GM13977 (cell line): ENCODE data around the gene LPAR4.

Source experiments
- DNase-seq: peaks from one replicate; pipeline ENCODE4 v3.0.0; 2012; ENCODE audit warnings: low spot score
- CTCF ChIP-seq: IDR thresholded peaks from 2 replicates; pipeline ENCODE4 v1.5.1; 2012; ENCODE audit warnings: mild to moderate bottlenecking, control low read depth; ENCODE audit not compliant: insufficient read depth; ENCODE audit errors: extremely low read depth, missing control alignments
- in situ Hi-C: fragments of 300-500 bp; cut with MboI; formaldehyde crosslinking; loops from one replicate; pipeline ENCODE4 v1.12.0; 2022; ENCODE audit warnings: low sequenced_read_pairs, low pct_unique_long_range_greater_than_20kb, mixed read lengths, inconsistent platforms; ENCODE audit not compliant: unreplicated experiment

LPAR4 gene

GRCh38 chrX:78725287-78725686, 22.2 kb upstream of the LPAR4 start:
- in situ Hi-C loops, result no loop called here
- no peak for TF ChIP-seq CTCF
- no peak for DNase-seq

GRCh38 chrX:78746496-78746895, 1.0 kb upstream of the LPAR4 start:
- DNase-seq, result no peak
- in situ Hi-C loops, result no loop called here
- TF ChIP-seq CTCF, result no peak

- no peak for TF ChIP-seq CTCF
- in situ Hi-C loops, result no loop called here
- DNase-seq, result no peak
These were observed 451 bp downstream of the LPAR4 start for GRCh38 chrX:78747971-78748370.

GRCh38 chrX:78748846-78749245, 1.3 kb downstream of the LPAR4 start:
- in situ Hi-C loops, result no loop called here
- no peak for TF ChIP-seq CTCF
- no peak for DNase-seq

- DNase-seq, result no peak
- in situ Hi-C loops, result no loop called here
- no peak for TF ChIP-seq CTCF
These were observed 6.1 kb downstream of the LPAR4 start for GRCh38 chrX:78753571-78753970.

GRCh38 chrX:78754917-78755316, 7.4 kb downstream of the LPAR4 start:
- in situ Hi-C loops, result no loop called here
- TF ChIP-seq CTCF, result peak; percentile 26
- peak; percentile 23 for DNase-seq

GRCh38 chrX:78759081-78759480, 11.6 kb downstream of the LPAR4 start:
- no peak for TF ChIP-seq CTCF
- DNase-seq, result no peak
- in situ Hi-C loops, result no loop called here
